GM12864 (cell line): ENCODE measurements around the gene CUL3.
"Not testable (repeated sequence)": the region's sequence is repeated elsewhere in the genome, so short reads cannot be mapped to it uniquely, and the experiment has no call there.

Experiments
- DNase-seq: peaks from one replicate; pipeline ENCODE4 v3.0.0-alpha.2; 2011; ENCODE audit warnings: low read depth
- H3K4me3 ChIP-seq: 2 replicates; pipeline ENCODE4 v1.5.1; 2011; ENCODE audit warnings: mild to moderate bottlenecking, low read depth, low read length, control low read depth
- CTCF ChIP-seq: IDR thresholded peaks from 2 replicates; pipeline ENCODE4 v1.5.1; 2011; ENCODE audit warnings: low read depth, mild to moderate bottlenecking, moderate library complexity, low read length, control low read depth, inconsistent platforms; ENCODE audit errors: missing control alignments

Gene CUL3

GRCh38 chr2:224513991-224514390, 71.2 kb downstream of the CUL3 start:
- DNase-seq = no peak
- TF ChIP-seq CTCF = no peak
- no peak overlapping the region for H3K4me3 ChIP-seq

- no peak overlapping the region for H3K4me3 ChIP-seq
- no peak for TF ChIP-seq CTCF
- DNase-seq = no peak
Measured at GRCh38 chr2:224507789-224508188, 77.4 kb downstream of the CUL3 start.

- no peak for TF ChIP-seq CTCF
- H3K4me3 ChIP-seq = no peak overlapping the region
- no peak for DNase-seq
Measured at GRCh38 chr2:224506494-224506893, 78.7 kb downstream of the CUL3 start.

GRCh38 chr2:224498991-224499390, 86.2 kb downstream of the CUL3 start:
- DNase-seq = no peak
- no peak for TF ChIP-seq CTCF
- H3K4me3 ChIP-seq = no peak overlapping the region

GRCh38 chr2:224492531-224492930, 92.6 kb downstream of the CUL3 start:
- TF ChIP-seq CTCF = no peak
- DNase-seq = no peak
- no peak overlapping the region for H3K4me3 ChIP-seq

- not testable (repeated sequence) for H3K4me3 ChIP-seq, DNase-seq
Measured at GRCh38 chr2:224487940-224488339, 97.2 kb downstream of the CUL3 start.

- not testable (repeated sequence) for H3K4me3 ChIP-seq
Measured at GRCh38 chr2:224485081-224486014, 99.8 kb downstream of the CUL3 start.

GRCh38 chr2:224479826-224480225, 105.3 kb downstream of the CUL3 start:
- TF ChIP-seq CTCF = no peak
- no peak for DNase-seq
- H3K4me3 ChIP-seq = no peak overlapping the region

More at GRCh38 chr2:224485081-224486014, 99.8 kb downstream of the CUL3 start:
- DNase-seq = not testable (repeated sequence)
